Measurements from ENCODE around the gene SLC35G6.

The SLC35G6 gene

DNA sequence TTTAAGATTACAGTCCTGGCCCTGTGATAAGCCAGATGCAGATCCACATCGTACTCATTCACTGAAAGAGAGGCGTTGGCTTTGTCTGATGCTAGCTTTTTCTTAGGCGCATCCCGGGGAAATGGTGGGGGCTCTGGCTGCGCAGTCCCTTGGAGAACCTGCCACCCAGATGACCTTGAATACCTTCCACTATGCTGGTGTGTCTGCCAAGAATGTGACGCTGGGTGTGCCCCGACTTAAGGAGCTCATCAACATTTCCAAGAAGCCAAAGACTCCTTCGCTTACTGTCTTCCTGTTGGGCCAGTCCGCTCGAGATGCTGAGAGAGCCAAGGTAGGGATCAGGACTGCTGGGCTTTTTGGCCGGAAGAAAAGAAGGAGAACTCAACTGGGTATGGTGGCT, 26.9 kb downstream of the SLC35G6 start:
- no peak for DNase-seq (ENCODE audit: low read depth)

DNA sequence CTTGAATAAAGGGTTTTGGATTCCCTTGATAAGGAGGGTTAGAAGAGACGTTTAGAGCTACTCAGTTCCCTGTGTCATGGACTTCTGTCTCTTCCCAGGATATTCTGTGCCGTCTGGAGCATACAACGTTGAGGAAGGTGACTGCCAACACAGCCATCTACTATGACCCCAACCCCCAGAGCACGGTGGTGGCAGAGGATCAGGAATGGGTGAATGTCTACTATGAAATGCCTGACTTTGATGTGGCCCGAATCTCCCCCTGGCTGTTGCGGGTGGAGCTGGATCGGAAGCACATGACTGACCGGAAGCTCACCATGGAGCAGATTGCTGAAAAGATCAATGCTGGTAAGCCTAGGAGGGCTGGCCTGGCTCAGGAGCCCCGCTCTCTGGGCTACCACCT, 27.6 kb downstream of the SLC35G6 start:
- DNase-seq (ENCODE audit: low read depth), result no peak

DNA sequence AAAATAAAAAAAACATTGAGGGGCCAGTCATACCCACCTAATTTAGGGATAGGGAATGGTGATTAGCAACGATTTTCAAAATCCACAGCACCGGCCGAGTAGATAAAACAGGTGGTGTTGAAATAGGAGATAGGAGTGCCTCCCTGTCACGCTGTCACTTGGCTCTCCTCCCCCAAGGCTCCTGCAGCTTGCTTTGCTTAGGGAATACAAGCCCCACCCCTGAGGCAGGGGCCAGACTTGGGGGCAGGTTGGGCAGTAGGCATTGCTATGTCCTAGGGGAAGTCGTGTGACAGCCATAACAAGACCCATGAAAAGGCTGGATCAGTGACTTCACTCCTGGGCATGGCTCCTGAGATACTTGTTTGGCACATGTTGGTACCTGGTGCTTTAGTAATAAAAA, 28.7 kb downstream of the SLC35G6 start:
- DNase-seq (ENCODE audit: low read depth), result no peak

DNA sequence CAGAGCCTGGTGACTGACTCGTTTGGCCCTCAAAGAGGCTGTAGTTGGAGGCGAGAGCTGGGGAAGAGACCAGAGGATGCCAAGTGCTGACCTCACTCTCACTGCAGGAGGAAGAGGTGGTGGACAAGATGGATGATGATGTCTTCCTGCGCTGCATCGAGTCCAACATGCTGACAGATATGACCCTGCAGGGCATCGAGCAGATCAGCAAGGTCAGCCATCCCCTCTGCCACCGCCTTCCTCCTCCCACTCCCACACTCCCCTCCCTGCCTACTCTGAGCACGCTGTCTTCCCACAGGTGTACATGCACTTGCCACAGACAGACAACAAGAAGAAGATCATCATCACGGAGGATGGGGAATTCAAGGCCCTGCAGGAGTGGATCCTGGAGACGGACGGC, 29.9 kb downstream of the SLC35G6 start:
- DNase-seq (ENCODE audit: low read depth), result no peak

DNA sequence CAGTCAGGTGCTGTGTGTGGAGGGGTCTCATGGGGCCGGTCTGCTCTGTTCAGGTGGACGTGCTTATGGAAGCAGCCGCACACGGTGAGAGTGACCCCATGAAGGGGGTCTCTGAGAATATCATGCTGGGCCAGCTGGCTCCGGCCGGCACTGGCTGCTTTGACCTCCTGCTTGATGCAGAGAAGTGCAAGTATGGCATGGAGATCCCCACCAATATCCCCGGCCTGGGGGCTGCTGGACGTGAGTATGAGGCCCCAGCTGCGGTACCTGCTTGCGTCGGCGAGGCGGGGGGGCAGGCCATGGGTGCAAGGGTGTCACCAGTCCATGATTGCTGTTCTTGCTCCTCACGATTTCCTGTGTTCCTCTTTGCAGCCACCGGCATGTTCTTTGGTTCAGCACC, 30.9 kb downstream of the SLC35G6 start:
- DNase-seq (ENCODE audit: low read depth), result no peak

DNA sequence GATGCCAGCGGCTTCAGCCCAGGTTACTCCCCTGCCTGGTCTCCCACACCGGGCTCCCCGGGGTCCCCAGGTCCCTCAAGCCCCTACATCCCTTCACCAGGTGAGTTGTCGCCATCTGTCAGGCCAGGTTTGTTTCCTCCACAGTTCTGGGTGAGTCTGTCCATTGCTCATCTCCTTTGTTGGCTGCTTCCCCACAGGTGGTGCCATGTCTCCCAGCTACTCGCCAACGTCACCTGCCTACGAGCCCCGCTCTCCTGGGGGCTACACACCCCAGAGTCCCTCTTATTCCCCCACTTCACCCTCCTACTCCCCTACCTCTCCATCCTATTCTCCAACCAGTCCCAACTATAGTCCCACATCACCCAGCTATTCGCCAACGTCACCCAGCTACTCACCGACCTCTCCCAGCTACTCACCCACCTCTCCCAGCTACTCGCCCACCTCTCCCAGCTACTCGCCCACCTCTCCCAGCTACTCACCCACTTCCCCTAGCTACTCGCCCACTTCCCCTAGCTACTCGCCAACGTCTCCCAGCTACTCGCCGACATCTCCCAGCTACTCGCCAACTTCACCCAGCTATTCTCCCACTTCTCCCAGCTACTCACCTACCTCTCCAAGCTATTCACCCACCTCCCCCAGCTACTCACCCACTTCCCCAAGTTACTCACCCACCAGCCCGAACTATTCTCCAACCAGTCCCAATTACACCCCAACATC, 31.7 kb downstream of the SLC35G6 start:
- DNase-seq (ENCODE audit: low read depth), result no peak

DNA sequence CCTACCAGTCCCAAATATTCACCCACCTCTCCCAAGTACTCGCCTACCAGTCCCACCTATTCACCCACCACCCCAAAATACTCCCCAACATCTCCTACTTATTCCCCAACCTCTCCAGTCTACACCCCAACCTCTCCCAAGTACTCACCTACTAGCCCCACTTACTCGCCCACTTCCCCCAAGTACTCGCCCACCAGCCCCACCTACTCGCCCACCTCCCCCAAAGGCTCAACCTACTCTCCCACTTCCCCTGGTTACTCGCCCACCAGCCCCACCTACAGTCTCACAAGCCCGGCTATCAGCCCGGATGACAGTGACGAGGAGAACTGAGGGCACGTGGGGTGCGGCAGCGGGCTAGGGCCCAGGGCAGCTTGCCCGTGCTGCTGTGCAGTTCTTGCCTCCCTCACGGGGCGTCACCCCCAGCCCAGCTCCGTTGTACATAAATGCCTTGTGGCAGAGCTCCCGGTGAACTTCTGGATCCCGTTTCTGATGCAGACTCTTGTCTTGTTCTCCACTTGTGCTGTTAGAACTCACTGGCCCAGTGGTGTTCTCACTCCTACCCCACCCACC, 32.7 kb downstream of the SLC35G6 start:
- DNase-seq (ENCODE audit: low read depth), result no peak

DNA sequence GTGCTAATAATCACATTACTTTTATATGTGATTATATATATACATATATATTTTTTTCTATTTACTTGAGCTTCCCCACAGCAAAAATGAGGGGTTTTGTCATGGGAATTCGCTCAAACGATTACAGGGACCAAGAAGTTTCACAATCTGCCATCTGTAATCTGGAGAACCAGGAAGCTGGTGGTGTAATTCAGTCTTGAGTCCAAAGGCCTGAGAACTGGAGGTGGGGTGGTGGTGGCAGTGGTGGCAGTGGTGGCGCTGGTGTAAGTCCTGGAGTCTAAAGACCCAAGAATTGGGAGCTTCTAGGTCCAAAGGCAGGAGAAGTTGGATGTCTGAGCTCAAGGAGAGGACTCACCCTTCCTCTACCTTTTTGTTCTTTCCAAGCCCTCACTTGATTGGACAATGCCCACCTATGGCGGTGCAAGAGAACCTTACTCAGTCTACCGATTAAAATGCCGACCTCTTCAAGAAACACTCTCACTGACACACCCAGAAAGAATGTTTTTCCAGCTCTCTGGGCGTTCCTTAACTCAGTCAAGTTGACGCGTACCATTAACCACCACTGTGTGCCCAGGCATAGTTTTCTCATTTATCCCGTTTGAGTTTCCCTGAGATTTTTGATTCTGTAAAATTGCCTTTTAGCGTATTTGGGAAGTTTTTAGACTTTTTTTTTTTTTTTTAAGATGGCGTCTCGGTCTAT, 34.8 kb downstream of the SLC35G6 start:
- no peak for DNase-seq (ENCODE audit: low read depth)

DNA sequence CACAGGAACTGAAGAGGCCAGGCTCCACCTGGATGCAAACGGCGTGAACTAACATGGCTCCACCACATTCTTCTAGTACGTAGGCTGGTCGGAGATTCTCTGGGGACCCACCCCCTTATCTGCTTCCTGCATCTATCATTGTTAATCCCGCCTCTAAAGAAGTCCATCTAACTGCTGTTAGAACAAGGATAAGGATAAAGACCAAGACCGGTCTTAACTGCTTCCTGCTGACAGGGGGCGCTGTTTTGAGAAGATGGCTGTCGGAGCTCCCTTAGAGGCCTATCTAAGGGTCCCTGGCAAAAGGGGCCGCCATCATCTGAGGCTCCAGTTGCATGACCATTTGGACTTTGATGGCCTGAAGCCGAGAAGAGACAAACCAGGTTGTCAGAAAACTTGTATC, 41.8 kb downstream of the SLC35G6 start:
- DNase-seq (ENCODE audit: low read depth), result no peak

DNA sequence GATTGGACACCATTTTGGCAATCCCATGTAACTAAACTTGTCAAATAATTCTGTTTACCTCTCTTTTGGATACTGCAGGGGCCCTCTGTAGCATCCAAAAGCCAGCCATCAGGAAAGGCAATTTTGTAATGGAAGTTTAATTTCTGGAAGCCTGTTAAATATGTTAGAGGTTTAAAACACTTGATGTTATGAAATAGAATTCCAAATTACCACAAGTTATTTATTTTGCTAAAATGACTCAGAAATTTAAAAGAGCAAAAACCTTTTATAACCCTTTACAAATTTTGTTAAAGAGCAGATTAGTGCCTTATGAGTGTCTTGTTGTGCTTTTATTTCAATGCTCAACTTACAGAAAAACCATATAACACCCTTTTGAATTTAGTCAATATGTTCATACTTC, 47.6 kb downstream of the SLC35G6 start:
- DNase-seq (ENCODE audit: low read depth), result no peak

DNA sequence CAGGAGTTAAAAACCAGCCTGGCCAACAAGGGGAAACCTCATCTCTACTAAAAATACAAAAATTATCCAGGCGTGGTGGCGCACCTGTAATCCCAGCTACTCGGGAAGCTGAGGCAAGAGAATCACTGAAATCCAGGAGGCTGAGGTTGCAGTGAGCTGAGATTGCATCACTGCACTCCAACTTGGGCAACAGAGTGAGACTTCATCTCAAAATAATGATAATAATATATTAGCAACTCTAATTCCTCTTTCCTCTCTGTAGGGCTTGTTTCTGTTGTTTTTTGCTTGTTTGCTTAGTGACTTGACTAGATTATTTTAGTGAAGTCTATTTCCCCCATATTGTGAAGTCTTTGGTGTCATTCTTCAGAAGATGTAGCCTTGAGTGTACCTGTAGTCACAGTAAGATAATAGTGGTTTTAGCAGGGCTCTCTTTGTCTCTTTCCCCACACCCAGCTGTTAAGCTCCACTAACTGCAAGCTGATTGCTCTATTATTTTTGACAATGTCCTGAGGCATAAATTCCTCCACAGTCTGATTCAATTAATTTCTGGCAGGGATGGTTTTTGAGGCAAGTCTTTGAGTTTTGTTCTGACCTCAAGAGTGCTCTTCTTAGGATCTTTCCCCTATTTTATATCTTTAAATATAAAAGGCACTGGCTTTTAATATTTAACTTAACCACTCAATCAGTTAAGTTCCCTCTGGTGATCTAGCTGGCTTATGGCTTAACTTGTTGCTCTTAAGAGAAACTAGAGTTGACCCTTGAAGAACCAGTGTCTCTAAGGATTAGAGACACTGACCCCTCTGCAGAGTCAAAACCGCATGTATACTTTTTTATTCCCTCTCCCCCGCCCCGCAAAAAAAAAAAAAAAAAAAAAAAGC, 49.0 kb downstream of the SLC35G6 start:
- DNase-seq (ENCODE audit: low read depth), result no peak

Measured in non-pigmented ciliary epithelial cell (primary cell).